Activated naive CD4-positive, alpha-beta T cell treated with anti-CD3 and anti-CD28 coated beads, Interleukin-2, amount 10 ng/mL, durations not matched to agents 7 days and 5 days (primary cell): ENCODE data around the gene SERTAD1.

Experiments used
- CTCF ChIA-PET: fragments of 350-600 bp; sonication (Branson Sonifier 250); formaldehyde crosslinking; loops from one replicate; lab custom pipeline; 2021; ENCODE audit warnings: antibody characterized with exemption; lab: Charles Lee
- DNase-seq: peaks from one replicate; pipeline ENCODE4 v3.0.0-alpha.2; 2020
- H3K27ac Mint-ChIP-seq: one replicate; pipeline ENCODE4 v1.8.0; 2021; ENCODE audit warnings: mild to moderate bottlenecking, moderate library complexity, mixed read lengths
- H3K27me3 Mint-ChIP-seq: one replicate; pipeline ENCODE4 v1.8.0; 2021; ENCODE audit warnings: mild to moderate bottlenecking, mixed read lengths
- H3K36me3 Mint-ChIP-seq: one replicate; pipeline ENCODE4 v1.8.0; 2021; ENCODE audit warnings: mixed read lengths
- H3K4me1 Mint-ChIP-seq: one replicate; pipeline ENCODE4 v1.8.0; 2021; ENCODE audit warnings: mixed read lengths
- H3K4me3 Mint-ChIP-seq: one replicate; pipeline ENCODE4 v1.8.0; 2021; ENCODE audit warnings: mild to moderate bottlenecking, moderate library complexity, mixed read lengths
- H3K9me3 Mint-ChIP-seq: one replicate; pipeline ENCODE4 v1.8.0; 2021; ENCODE audit warnings: mixed read lengths

Gene SERTAD1

DNA sequence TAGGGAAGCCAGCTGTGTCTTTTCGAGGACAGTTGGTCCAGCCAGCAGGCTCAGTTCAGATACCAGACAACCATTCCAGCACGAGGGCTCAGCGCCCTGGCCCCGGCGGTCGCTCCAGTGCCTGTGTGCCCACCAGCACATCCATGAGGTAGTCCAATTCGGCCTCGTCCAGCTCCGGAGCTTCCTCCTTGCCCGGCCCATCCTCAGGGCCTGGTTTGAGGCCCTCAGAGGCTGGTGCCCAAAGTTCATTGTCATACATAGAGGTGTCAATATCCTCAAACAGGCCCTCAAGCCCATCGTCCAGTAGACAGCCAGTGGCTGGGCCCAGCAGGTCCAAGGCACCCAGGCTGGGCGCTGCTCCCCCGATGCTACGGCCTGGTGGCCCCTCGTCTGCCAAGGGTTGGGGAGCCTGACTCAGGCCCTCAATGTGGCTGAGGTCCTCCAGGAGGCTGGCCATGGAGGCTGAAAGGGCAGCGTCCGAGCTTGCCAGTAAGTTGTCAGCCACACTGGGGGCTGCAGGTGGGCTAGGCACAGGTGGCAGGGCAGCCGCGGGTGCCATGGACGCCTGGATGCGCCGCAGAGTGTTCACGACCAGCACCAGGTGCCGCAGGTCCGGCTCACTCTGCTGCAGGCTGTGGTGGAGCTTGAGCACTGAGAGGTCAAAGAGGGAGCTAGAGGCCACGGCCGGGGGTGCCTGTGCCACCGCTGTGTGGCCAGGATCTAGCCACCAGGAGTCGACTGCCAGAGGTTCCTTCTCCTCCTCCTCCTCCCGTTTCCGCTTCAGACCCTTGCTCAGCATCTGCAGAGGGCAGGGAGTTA lies 2.8 kb downstream of the SERTAD1 start:
- peaks cover 15% of the 10 kb centered on the region for H3K27me3 Mint-ChIP-seq
- H3K4me1 Mint-ChIP-seq = peaks cover 49% of the 10 kb centered on the region
- H3K4me3 Mint-ChIP-seq = peak overlapping the region; percentile 81
- peaks cover 16% of the 10 kb centered on the region for H3K36me3 Mint-ChIP-seq
- H3K9me3 Mint-ChIP-seq = no peaks in the 10 kb centered on the region
- no peak for DNase-seq
- H3K27ac Mint-ChIP-seq = peak overlapping the region; percentile 95
- CTCF ChIA-PET = interaction anchor here (2.7 kb wide), 1 partner anchor 11 kb away, joined by 9 read pairs; no protein-coding TSS in a partner anchor

DNA sequence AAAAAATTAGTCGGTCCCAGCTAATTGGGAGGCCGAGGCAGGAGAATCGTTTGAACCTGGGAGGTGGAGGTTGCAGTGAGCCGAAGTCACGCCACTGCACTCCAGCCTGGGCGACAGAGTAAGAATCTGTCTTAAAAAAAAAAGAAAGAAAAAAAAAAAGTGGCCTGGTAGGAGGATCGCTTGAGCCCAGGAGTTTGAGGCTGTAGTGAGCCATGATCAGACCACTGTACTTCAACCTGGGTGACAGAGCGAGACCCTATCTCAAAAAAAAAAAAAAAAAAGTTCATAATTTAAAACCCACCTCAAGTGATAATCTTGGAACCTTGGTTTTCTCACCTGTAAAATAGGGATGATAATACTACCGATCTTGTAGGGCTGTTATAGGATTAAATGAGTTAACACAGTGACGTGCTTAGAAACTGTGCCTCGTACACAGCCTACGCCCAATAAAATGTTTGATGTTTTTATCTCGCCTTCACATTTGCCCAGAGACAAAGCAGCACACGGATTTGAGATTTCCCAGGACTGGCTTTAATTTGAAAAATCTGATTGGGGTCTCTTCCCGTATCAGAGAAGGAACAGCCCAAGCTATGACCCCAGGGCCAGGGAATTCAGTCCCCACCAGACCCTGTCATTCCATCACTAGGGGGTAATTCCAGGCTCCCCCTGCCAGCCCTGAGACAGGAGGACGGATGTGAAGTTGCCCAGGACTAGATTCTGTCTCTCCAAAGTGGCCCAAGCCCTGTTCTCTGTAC lies 3.6 kb downstream of the SERTAD1 start:
- DNase-seq = no peak
- CTCF ChIA-PET = interaction anchor here (2.7 kb wide), 1 partner anchor 11 kb away, joined by 9 read pairs; no protein-coding TSS in a partner anchor
- peak overlapping the region; percentile 81 for H3K4me3 Mint-ChIP-seq
- peak overlapping the region; percentile 95 for H3K27ac Mint-ChIP-seq
- peaks cover 16% of the 10 kb centered on the region for H3K36me3 Mint-ChIP-seq
- H3K4me1 Mint-ChIP-seq = peaks cover 55% of the 10 kb centered on the region
- H3K9me3 Mint-ChIP-seq = no peaks in the 10 kb centered on the region
- H3K27me3 Mint-ChIP-seq = peaks cover 12% of the 10 kb centered on the region

DNA sequence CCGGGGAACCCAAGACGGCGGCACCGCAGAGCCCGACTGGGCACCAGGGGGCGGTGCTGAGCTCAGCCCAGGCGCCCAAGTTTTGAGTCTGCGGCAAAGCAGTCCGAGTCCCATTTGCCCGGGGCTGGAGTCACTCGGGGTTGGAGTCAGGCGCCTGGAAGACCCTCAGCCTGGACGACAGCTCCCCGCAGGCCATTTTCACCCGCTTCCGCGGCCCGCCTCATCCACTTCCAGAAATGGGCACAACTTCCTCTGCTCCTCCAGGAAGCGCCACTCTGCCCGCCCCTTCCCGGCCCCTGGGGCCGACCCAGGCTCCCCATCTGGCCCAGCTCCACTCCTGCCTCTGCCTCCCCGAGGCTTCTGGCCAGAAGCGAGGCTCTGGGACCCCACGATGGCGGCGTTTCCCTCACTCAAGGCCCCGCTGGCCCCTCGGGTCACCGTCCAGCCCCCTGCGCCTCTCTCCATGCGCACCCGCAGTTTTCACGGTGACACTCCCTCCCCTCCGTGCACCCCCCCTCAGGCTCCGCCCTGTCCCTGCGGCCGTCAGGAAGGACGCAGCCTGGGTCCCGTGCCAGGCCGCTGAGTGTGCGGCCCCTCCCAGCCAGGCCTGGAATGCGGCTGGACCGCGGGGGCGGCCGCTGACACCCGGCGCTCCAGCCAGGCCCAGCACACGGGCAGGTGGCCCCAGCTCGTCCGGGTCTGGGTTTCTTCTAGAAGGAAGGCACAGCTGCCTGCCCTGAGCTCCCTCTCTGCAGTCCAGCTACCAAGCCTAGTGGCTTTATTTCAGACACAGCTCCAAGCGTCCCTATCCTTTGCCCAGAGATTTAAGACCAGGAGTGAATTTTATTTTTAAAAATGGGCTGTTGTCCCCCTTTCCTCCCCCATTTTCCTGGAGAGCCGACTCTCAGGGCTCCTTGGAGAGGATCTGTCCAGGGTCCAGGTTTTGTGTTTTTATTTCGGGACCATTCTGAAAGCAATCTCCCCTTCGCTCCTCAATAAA lies 4.7 kb downstream of the SERTAD1 start:
- CTCF ChIA-PET = interaction anchor here (0.7 to 2.7 kb wide), 12 partner anchors 9 to 214 kb away, joined by 3 to 15 read pairs (median 6); partner anchors contain the start of genes BLVRB and SERTAD3
- DNase-seq = peak; percentile 86
- peak overlapping the region; percentile 95 for H3K27ac Mint-ChIP-seq
- peaks cover 16% of the 10 kb centered on the region for H3K36me3 Mint-ChIP-seq
- H3K9me3 Mint-ChIP-seq = no peaks in the 10 kb centered on the region
- peaks cover 11% of the 10 kb centered on the region for H3K27me3 Mint-ChIP-seq
- H3K4me3 Mint-ChIP-seq = peak overlapping the region; percentile 81
- H3K4me1 Mint-ChIP-seq = peaks cover 59% of the 10 kb centered on the region

DNA sequence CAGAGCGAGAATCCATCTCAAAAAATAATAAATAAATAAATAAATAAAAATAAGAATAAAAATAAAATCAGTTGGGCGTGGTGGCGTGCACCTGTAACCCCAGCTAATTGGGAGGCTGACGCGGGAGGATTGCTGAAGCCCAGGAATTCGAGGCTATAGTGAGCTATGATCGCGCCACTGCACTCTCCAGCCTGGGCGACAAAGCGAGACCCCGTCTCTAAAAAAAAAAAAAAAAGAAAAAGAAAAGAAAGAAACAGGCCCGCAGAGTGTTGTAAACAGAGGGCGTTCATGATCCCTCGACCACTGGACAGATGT lies 5.4 kb downstream of the SERTAD1 start:
- CTCF ChIA-PET = interaction anchor here (0.6 to 2.7 kb wide), 13 partner anchors 9 to 214 kb away, joined by 3 to 15 read pairs (median 4); partner anchors contain the start of genes BLVRB and SERTAD3
- H3K4me3 Mint-ChIP-seq = peak overlapping the region; percentile 81
- peaks cover 62% of the 10 kb centered on the region for H3K4me1 Mint-ChIP-seq
- DNase-seq = no peak
- no peaks in the 10 kb centered on the region for H3K9me3 Mint-ChIP-seq
- H3K27me3 Mint-ChIP-seq = peaks cover 6% of the 10 kb centered on the region
- H3K36me3 Mint-ChIP-seq = peaks cover 16% of the 10 kb centered on the region
- peak overlapping the region; percentile 95 for H3K27ac Mint-ChIP-seq

DNA sequence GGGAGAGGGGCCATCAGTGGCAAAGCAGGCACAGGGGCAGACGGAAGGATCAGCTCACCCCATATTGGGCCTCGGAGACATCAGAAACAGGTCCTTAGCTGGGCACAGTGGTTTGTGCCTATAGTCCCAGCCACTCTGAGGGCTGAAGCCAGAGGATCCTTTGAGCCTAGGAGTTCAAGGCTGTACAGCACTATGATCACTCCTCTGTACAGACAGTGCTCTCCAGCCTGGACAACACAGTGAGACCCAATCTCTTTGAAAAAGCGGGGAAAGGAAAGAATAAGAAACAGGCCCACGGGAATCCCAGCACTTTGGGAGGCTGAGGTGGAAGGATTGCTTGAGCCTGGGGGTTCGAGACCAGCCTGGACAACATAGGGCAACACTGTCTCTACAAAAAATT lies 6.0 kb downstream of the SERTAD1 start:
- no peak for DNase-seq
- Mint-ChIP-seq H3K36me3 (peaks cover 14% of the 10 kb centered on the region), H3K9me3 (no peaks in the 10 kb centered on the region), H3K27me3 (peaks cover 6% of the 10 kb centered on the region), H3K4me1 (peaks cover 59% of the 10 kb centered on the region), H3K4me3 (peak overlapping the region; percentile 65), H3K27ac (peak overlapping the region; percentile 28)
- CTCF ChIA-PET = interaction anchor here (0.6 to 2.7 kb wide), 7 partner anchors 8 to 183 kb away, joined by 3 to 15 read pairs (median 9); partner anchors contain the start of genes BLVRB and SERTAD3

DNA sequence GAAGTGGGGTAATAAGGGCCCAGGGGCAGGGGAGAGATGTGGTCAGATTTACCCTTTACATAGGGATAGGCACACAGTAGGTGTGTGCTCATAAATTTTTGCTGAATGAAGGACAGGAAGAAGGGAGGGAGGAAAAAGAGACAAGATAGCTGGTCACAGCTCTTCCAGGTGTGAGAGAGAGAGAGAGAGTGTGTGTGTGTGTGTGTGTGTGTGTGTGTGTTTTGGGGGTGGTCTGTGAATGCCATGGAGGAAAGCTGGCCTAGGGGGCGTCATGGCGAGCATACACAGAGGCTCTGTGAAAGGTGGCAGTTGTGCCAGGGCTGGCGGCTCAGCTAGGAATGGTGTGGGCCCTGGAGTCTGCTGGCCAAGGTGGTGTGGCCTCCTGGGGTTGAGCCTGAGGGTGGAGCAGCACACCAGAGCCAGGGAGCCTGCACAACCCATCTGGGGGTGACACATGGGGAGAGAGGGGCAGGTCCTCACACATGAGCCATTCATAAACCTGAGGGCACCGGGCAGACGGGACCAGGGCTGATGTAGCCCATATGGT lies 6.7 kb downstream of the SERTAD1 start:
- CTCF ChIA-PET = interaction anchor here (0.8 to 2.6 kb wide), 3 partner anchors 11 to 184 kb away, joined by 3 to 15 read pairs (median 4); no protein-coding TSS in a partner anchor
- H3K27ac Mint-ChIP-seq = no peak overlapping the region
- peaks cover 53% of the 10 kb centered on the region for H3K4me1 Mint-ChIP-seq
- peaks cover 6% of the 10 kb centered on the region for H3K27me3 Mint-ChIP-seq
- no peak for DNase-seq
- no peak overlapping the region for H3K4me3 Mint-ChIP-seq
- H3K9me3 Mint-ChIP-seq = no peaks in the 10 kb centered on the region
- H3K36me3 Mint-ChIP-seq = peaks cover 10% of the 10 kb centered on the region

DNA sequence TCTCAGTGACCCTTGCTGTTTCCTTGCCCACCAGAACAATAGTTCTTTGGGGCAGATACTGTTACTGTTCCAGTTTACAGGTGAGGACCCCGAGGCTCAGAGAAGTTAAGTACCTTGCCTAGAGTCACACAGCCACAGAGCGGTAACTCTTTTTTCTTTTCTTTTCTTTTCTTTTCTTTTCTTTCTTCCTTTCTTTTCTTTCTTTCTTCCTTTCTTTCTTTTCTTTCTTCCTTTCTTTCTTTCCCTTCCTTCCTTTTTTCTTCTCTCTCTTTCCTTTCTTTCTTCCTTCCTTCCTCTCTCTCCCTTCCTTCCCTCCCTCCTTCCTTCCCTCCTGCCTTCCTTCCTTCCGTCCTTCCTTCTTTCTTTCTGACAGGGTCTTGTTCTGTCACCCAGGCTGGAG lies 7.8 kb downstream of the SERTAD1 start:
- H3K9me3 Mint-ChIP-seq = no peaks in the 10 kb centered on the region

DNA sequence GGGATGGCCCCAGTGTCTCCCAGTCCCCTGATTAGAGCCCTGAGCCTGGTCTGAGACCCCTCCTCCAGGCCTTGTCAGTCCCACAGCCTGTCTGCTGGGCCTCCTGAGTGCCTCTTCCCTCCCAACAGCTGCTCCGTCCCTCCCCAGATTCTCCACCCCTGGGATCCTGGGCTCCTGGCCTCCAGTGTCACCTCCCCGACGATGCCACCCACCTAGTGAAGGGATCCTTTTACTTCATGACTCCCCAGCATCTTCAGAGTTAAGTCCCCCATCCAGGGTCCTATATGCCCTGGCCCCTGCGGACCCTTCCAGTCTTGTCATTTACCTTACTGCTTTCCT lies 8.2 kb downstream of the SERTAD1 start:
- H3K9me3 Mint-ChIP-seq = no peaks in the 10 kb centered on the region
- CTCF ChIA-PET = interaction anchor here (0.6 to 1.0 kb wide), 2 partner anchors 10 to 730 kb away, joined by 3 read pairs; no protein-coding TSS in a partner anchor
- peaks cover 15% of the 10 kb centered on the region for H3K27me3 Mint-ChIP-seq
- peak overlapping the region; percentile 11 for H3K27ac Mint-ChIP-seq
- peaks cover 10% of the 10 kb centered on the region for H3K36me3 Mint-ChIP-seq
- peaks cover 46% of the 10 kb centered on the region for H3K4me1 Mint-ChIP-seq
- H3K4me3 Mint-ChIP-seq = no peak overlapping the region
- DNase-seq = no peak

More for the DNA sequence above, 7.8 kb downstream of the SERTAD1 start:
- H3K4me3 Mint-ChIP-seq = no peak overlapping the region
- peaks cover 10% of the 10 kb centered on the region for H3K36me3 Mint-ChIP-seq
- CTCF ChIA-PET = interaction anchor here (0.6 to 1.3 kb wide), 3 partner anchors 14 to 731 kb away, joined by 3 to 4 read pairs (median 3); no protein-coding TSS in a partner anchor
- H3K4me1 Mint-ChIP-seq = peaks cover 47% of the 10 kb centered on the region
- H3K27ac Mint-ChIP-seq = no peak overlapping the region
- DNase-seq = no peak
- peaks cover 14% of the 10 kb centered on the region for H3K27me3 Mint-ChIP-seq

DNA sequence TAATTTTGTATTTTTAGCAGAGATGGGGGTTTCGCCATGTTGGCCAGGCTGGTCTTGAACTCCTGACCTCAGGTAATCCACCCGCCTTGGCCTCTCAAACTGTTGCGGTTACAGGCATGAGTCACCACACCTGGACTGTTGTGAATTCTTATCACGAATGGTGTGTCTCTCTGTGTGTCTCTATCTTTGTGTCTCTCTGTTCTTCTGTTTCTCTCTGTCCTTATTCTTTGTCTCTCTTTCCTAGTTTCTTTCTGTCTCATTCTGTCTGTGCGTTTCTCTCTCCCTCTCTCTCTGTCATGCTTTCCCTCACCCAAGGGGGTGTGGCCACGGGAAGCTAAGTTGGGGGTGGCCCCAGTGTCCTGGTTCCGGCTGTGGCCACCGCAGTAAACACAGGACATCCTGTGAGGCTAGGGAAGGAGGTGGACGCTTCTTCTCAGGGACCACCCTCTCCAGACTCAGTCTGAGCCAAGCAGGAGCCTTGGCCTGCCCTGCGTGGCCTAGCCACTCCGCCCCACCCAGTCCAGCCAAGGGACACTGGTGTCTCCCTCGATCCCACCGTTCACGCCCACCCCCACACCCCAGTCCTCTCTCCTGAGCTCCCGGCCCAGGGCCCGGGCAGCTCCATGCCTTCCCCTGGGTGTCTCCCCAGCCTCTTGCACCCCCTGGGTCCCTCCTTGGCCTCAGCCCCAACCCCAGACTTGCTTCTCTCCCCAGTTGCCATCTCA lies 8.7 kb downstream of the SERTAD1 start:
- no peak for DNase-seq
- H3K27me3 Mint-ChIP-seq = peaks cover 16% of the 10 kb centered on the region
- CTCF ChIA-PET = interaction anchor here (0.6 to 1.6 kb wide), 3 partner anchors 9 to 730 kb away, joined by 3 to 4 read pairs (median 3); partner anchors contain the start of gene BLVRB
- H3K4me3 Mint-ChIP-seq = no peak overlapping the region
- no peaks in the 10 kb centered on the region for H3K9me3 Mint-ChIP-seq
- H3K27ac Mint-ChIP-seq = peak overlapping the region; percentile 1
- H3K36me3 Mint-ChIP-seq = peaks cover 4% of the 10 kb centered on the region
- peaks cover 41% of the 10 kb centered on the region for H3K4me1 Mint-ChIP-seq

DNA sequence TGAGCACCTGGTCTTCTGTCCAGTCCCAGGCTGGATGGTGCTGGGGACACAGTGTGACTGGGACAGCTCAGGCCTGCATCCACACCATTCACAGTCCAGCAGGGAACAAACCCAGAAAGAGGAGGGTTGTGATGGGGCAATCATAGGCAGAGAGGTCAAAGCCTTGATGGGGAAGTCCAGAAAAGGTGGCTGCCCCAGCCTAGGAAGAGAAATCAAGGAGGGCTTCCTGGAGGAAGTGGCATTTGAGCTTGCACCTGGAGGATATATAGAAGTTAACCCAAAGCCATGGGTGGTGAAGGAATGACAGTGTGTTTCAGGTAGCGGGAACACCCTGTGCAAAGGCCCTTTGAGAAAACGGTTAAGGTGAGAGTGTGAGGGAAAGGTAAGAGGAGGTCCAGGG lies 10.0 kb downstream of the SERTAD1 start:
- Mint-ChIP-seq H3K9me3 (no peaks in the 10 kb centered on the region), H3K4me1 (peaks cover 32% of the 10 kb centered on the region), H3K36me3 (peaks cover 1% of the 10 kb centered on the region), H3K4me3 (no peak overlapping the region), H3K27me3 (peaks cover 20% of the 10 kb centered on the region), H3K27ac (no peak overlapping the region)
- no peak for DNase-seq
- CTCF ChIA-PET = interaction anchor here (1.6 kb wide), 1 partner anchor 50 kb away, joined by 4 read pairs; the partner anchor contains the start of gene BLVRB

DNA sequence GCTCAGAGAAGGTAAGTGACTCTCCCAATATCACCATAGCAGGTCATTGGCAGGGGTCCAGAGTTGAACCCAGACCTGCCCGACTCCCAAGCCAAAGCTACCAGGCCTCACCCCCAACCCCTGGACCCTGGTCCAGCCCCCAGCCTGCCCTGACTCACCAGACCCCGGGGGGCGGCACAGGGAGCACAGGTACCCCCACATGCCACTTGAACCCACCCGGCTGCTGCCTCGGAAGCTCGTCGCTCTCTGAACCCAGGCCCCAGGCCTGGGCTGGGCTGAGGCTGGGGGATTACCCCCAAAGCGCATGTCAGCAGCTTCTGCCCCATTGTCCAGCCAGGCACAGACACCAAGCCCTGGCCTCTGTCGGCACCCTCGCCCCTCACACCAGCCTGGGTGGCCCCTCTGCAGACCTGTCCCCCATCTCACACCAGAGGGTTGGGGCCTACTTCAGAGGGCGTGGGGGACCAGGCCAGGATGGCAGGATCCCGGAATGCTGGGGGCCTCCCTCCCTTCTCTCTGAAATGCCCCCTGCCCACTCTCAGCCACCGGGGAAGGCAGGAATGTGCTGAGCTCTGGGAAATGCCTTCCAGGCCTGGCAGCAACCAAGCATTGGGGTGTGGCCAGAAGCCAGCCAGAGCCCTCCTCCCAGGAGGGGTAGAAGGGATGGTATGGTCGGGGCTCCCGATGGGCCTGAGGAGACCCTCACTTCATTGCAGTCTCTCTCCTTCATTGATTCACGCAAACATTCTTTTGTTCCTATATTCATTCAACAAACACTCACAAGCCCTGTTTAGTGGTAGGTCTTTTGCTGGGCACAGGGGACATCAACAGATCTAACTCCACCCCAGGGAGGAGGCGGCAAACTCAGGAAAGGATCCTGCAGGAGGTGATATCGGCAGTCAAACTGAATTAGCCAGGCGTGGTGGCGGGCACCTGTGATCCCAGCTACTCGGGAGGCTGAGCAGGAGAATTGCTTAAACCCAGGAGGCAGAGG lies 11.0 kb downstream of the SERTAD1 start:
- CTCF ChIA-PET = interaction anchor here (2.6 kb wide), 1 partner anchor 50 kb away, joined by 12 read pairs; the partner anchor contains the start of gene BLVRB
- Mint-ChIP-seq H3K9me3 (no peaks in the 10 kb centered on the region), H3K27ac (no peak overlapping the region), H3K27me3 (peaks cover 20% of the 10 kb centered on the region), H3K36me3 (peaks cover under 1% of the 10 kb centered on the region), H3K4me3 (no peak overlapping the region), H3K4me1 (peaks cover 28% of the 10 kb centered on the region)
- DNase-seq = no peak
